Anterior cingulate cortex (tissue), 58 donors: ENCODE data around the gene INSC.

ENCODE experiments used
- DNase-seq, 58 donors: peaks; one replicate each; lab custom pipeline; 2025; lab: John Stamatoyannopoulos, UW

Gene INSC

GRCh38 chr11:15144347-15144746 lies 29.6 kb downstream of the INSC start:
- DNase-seq = no peak

- peak in 1 of 58 donors; percentile 5 for DNase-seq
These were observed 30.4 kb downstream of the INSC start for GRCh38 chr11:15145151-15145550.

- no peak for DNase-seq
These were observed 30.9 kb downstream of the INSC start for GRCh38 chr11:15145615-15146014.

GRCh38 chr11:15146271-15147003 lies 31.7 kb downstream of the INSC start:
- DNase-seq = no peak

GRCh38 chr11:15148169-15148568 lies 33.4 kb downstream of the INSC start:
- DNase-seq = no peak

GRCh38 chr11:15149050-15149449 lies 34.3 kb downstream of the INSC start:
- DNase-seq = no peak

- DNase-seq = no peak
These were observed 35.8 kb downstream of the INSC start for GRCh38 chr11:15150507-15150906.

- DNase-seq = no peak
These were observed 38.5 kb downstream of the INSC start for GRCh38 chr11:15153231-15153630.

GRCh38 chr11:15157181-15157580 lies 42.5 kb downstream of the INSC start:
- DNase-seq = no peak

- no peak for DNase-seq
These were observed 42.9 kb downstream of the INSC start for GRCh38 chr11:15157606-15158137.

GRCh38 chr11:15158351-15159015 lies 43.8 kb downstream of the INSC start:
- DNase-seq = no peak

GRCh38 chr11:15159085-15159484 lies 44.4 kb downstream of the INSC start:
- no peak for DNase-seq

GRCh38 chr11:15161790-15162189 lies 47.1 kb downstream of the INSC start:
- DNase-seq = no peak

GRCh38 chr11:15163136-15163535 lies 48.4 kb downstream of the INSC start:
- no peak for DNase-seq

- DNase-seq = no peak
These were observed 51.5 kb downstream of the INSC start for GRCh38 chr11:15166204-15166603.

GRCh38 chr11:15169815-15170551 lies 55.3 kb downstream of the INSC start:
- DNase-seq = no peak

GRCh38 chr11:15170698-15171097 lies 56.0 kb downstream of the INSC start:
- DNase-seq = no peak

- no peak for DNase-seq
These were observed 57.2 kb downstream of the INSC start for GRCh38 chr11:15171956-15172355.

GRCh38 chr11:15175831-15176230 lies 61.1 kb downstream of the INSC start:
- no peak for DNase-seq

GRCh38 chr11:15176646-15177163 lies 62.0 kb downstream of the INSC start:
- DNase-seq = no peak

- DNase-seq = no peak
These were observed 62.8 kb downstream of the INSC start for GRCh38 chr11:15177491-15177890.
